ENCODE measurements around the gene STPG1. TPM values are rescaled to one million over a fixed set of nuclear protein-coding genes. Genes with fewer than 3 reads are reported as not detected.

Gene STPG1
- total and polyA plus RNA-seq, 7 donors: 0.89 to 4.2 (median 1.4) TPM

DNA sequence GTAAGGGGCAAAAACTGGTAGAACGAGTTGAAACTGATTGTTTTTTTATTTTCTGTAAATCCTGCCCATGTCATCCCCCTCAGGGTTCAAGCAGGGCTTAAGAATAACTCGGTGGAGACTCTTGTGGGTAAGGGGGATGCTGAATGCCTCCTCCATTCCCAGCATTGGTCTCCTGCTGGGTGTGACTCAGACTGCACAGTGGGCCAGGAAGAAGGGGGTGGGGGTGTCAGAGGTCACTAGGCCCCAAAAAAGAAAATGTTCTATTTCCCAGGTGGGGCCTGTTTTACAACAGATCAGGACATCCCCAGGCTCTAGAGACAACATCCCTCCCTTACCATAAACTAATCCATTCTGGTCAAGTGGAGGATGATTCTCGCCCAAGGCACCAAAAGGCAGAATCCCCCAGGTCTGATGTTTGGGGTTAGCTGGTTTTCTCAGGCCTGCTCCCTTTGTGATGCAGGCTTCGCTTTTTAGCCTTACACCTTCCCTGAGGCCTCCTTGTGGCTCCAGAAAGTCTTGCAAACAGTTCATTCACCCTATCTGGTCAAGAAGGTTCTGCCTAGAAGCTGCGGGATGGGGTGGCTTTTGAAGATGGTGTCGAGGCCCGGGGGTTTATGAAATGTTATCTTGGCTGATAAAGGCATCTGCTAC lies 105.1 kb downstream of the STPG1 start:
- intact Hi-C loops (cut with DNase I): no loop called here
- ATAC-seq: no peak
- Histone ChIP-seq H3K4me3 (no peak overlapping the region), H3K9me3 (no peaks in the 10 kb centered on the region), H3K4me1 (no peaks in the 10 kb centered on the region), H3K27me3 (ENCODE audit: insufficient read depth in 3 of 3, low read length in 2 of 3) (no peaks in the 10 kb centered on the region), H3K27ac (no peak overlapping the region), H3K36me3 (ENCODE audit: insufficient read depth in 1 of 2, low read depth in 1 of 2) (no peaks in the 10 kb centered on the region)
- TF ChIP-seq, protein P1, sequence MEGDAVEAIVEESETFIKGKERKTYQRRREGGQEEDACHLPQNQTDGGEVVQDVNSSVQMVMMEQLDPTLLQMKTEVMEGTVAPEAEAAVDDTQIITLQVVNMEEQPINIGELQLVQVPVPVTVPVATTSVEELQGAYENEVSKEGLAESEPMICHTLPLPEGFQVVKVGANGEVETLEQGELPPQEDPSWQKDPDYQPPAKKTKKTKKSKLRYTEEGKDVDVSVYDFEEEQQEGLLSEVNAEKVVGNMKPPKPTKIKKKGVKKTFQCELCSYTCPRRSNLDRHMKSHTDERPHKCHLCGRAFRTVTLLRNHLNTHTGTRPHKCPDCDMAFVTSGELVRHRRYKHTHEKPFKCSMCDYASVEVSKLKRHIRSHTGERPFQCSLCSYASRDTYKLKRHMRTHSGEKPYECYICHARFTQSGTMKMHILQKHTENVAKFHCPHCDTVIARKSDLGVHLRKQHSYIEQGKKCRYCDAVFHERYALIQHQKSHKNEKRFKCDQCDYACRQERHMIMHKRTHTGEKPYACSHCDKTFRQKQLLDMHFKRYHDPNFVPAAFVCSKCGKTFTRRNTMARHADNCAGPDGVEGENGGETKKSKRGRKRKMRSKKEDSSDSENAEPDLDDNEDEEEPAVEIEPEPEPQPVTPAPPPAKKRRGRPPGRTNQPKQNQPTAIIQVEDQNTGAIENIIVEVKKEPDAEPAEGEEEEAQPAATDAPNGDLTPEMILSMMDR (IDR thresholded peaks at IDR 0.05): no peak
- no peak for DNase-seq
- 79 to 82% (median 80%) methylated on average over 7 of the region's 7 CpGs for WGBS, 3 donors

Other genes with a start within 250 kb of the STPG1 start
- 1 to 10 TPM; 1.1 to 3.9 (median 2.1) TPM for gene IFNLR1, start 226.5 kb downstream of the STPG1 start, total RNA-seq
- gene IFNLR1, start 226.5 kb downstream of the STPG1 start, polyA plus RNA-seq: 1 to 10 TPM in 2 of 3 donors, under 1 TPM in 1; 0.05 to 2.0 (median 1.9) TPM
- under 1 TPM in 1 of 4 donors, not detected in 3; 0.30 TPM for gene GRHL3, start 94.4 kb downstream of the STPG1 start, total RNA-seq
- gene GRHL3, start 94.4 kb downstream of the STPG1 start, polyA plus RNA-seq: under 1 TPM in 1 of 3 donors, not detected in 2; 0.08 TPM
- 10 to 100 TPM in 1 of 4 donors, 1 to 10 TPM in 3; 3.5 to 10.9 (median 5.2) TPM for gene NIPAL3, start 2.0 kb upstream of the STPG1 start, total RNA-seq
- gene NIPAL3, start 2.0 kb upstream of the STPG1 start, polyA plus RNA-seq: 1 to 10 TPM; 1.1 to 5.0 (median 1.8) TPM
- gene RCAN3, start 89.1 kb upstream of the STPG1 start, total RNA-seq: 1 to 10 TPM in 3 of 4 donors, under 1 TPM in 1; 0.96 to 3.0 (median 1.8) TPM
- gene RCAN3, start 89.1 kb upstream of the STPG1 start, polyA plus RNA-seq: under 1 TPM; 0.31 to 0.81 (median 0.77) TPM
- gene NCMAP, start 142.3 kb upstream of the STPG1 start, total RNA-seq: not detected
- gene NCMAP, start 142.3 kb upstream of the STPG1 start, polyA plus RNA-seq: under 1 TPM; 0.04 to 0.14 (median 0.06) TPM
- 10 to 100 TPM; 63.0 to 78.4 (median 69.2) TPM for gene SRRM1, start 229.5 kb upstream of the STPG1 start, total RNA-seq
- gene SRRM1, start 229.5 kb upstream of the STPG1 start, polyA plus RNA-seq: 10 to 100 TPM; 31.2 to 40.5 (median 33.5) TPM

Data from psoas muscle (tissue), 8 donors.